Upper lobe of left lung (tissue), 4 donors: ENCODE data around the gene MYO1C.
"Not testable (repeated sequence)": the region's sequence is repeated elsewhere in the genome, so short reads cannot be mapped to it uniquely, and the experiment has no call there.

ENCODE experiments used
- CTCF ChIP-seq, 6 experiments: fragments of 450-650 bp in 4 of 6; fragments of 200-600 bp in 2 of 6; sonication (generic) in 2 of 6; IDR thresholded peaks; one replicate each; pipeline ENCODE4 v1.5.1; 2016 to 2019; ENCODE audit warnings: antibody characterized with exemption in 6 of 6
- POLR2A ChIP-seq, 4 donors: fragments of 450-650 bp; IDR thresholded peaks; one replicate each; pipeline ENCODE4 v1.5.1; 2016 to 2017; ENCODE audit warnings: antibody characterized with exemption in 4 of 4, mild to moderate bottlenecking in 2 of 4
- POLR2AphosphoS5 ChIP-seq, 2 donors: sonication (generic); formaldehyde crosslinking; IDR thresholded peaks; one replicate each; pipeline ENCODE4 v1.5.1; 2017; ENCODE audit warnings: antibody characterized with exemption in 2 of 2

GRCh38 chr17:1453694-1454093, 38.8 kb downstream of the MYO1C start:
- not testable (repeated sequence) for TF ChIP-seq CTCF, POLR2A, POLR2AphosphoS5 (IDR thresholded peaks at IDR 0.05)
